PC-3 (cell line): ENCODE data around the gene LGI4. TPM values are rescaled to one million over a fixed set of nuclear protein-coding genes. Genes with fewer than 3 reads are reported as not detected.

ENCODE experiments used
- ATAC-seq: fragments of 200-7000 bp; cut with Tn5 transposase; 2 replicates; pipeline ENCODE4 v1.9.1; 2020; ENCODE audit warnings: mild to moderate bottlenecking, moderate library complexity
- BruUV-seq: library from RNA; stranded (reverse); fragments of 400-500 nt; replicated peaks from 2 replicates; lab custom pipeline; 2021; lab: Mats Ljungman, UMichigan
- CTCF ChIA-PET: fragments of 300-600 bp; sonication (Branson Sonifier 250); formaldehyde crosslinking; loops from one replicate; lab custom pipeline; 2022; ENCODE audit warnings: antibody characterized with exemption; lab: Charles Lee
- POLR2A ChIA-PET: fragments of 300-600 bp; sonication (Branson Sonifier 250); formaldehyde crosslinking; loops from one replicate; lab custom pipeline; 2022; ENCODE audit warnings: antibody characterized with exemption; ENCODE audit not compliant: unreplicated experiment; lab: Charles Lee
- DNase-seq: peaks from one replicate; pipeline ENCODE4 v3.0.0-alpha.2; 2015
- H2AFZ ChIP-seq: fragments of 300-600 bp; sonication (generic); 2 replicates; pipeline ENCODE4 v1.6.0; 2016; ENCODE audit warnings: antibody characterized with exemption, low read length
- H3F3A ChIP-seq: fragments of 300-600 bp; sonication (generic); one replicate; pipeline ENCODE4 v1.6.0; 2017; ENCODE audit warnings: antibody characterized with exemption, low read length, control low read depth, mild to moderate bottlenecking; ENCODE audit not compliant: unreplicated experiment
- H3K27ac ChIP-seq: fragments of 300-600 bp; sonication (generic); 2 replicates; pipeline ENCODE4 v1.5.1; 2016; ENCODE audit warnings: mild to moderate bottlenecking, low read length
- H3K27me3 ChIP-seq: fragments of 300-600 bp; sonication (generic); 2 replicates; pipeline ENCODE4 v1.6.1; 2016; ENCODE audit warnings: low read length, mixed read lengths
- H3K36me3 ChIP-seq: fragments of 300-600 bp; sonication (generic); 2 replicates; pipeline ENCODE4 v1.6.1; 2016; ENCODE audit warnings: low read depth, mixed run types, low read length, mixed read lengths
- H3K4me1 ChIP-seq: fragments of 300-600 bp; sonication (generic); 2 replicates; pipeline ENCODE4 v1.5.1; 2016; ENCODE audit warnings: low read length; ENCODE audit not compliant: insufficient read depth
- H3K4me2 ChIP-seq: fragments of 300-600 bp; sonication (generic); 2 replicates; pipeline ENCODE4 v1.6.0; 2016; ENCODE audit warnings: low read length
- H3K4me3 ChIP-seq: fragments of 300-600 bp; sonication (generic); 2 replicates; pipeline ENCODE4 v1.5.1; 2016; ENCODE audit warnings: mild to moderate bottlenecking, low read length, mixed read lengths
- H3K79me2 ChIP-seq: fragments of 300-600 bp; sonication (generic); 2 replicates; pipeline ENCODE4 v1.6.1; 2017; ENCODE audit warnings: low read length, mixed read lengths
- H3K9ac ChIP-seq: fragments of 300-600 bp; sonication (generic); 2 replicates; pipeline ENCODE4 v1.6.0; 2016; ENCODE audit warnings: mild to moderate bottlenecking, low read length
- H3K9me2 ChIP-seq: fragments of 300-600 bp; sonication (generic); replicated peaks from 2 replicates; pipeline ENCODE4 v1.6.1; 2016; ENCODE audit warnings: mixed run types, low read length, mixed read lengths
- H3K9me3 ChIP-seq: fragments of 300-600 bp; sonication (generic); 2 replicates; pipeline ENCODE4 v1.6.1; 2016; ENCODE audit warnings: low read length, mixed read lengths
- H4K20me1 ChIP-seq: fragments of 300-600 bp; sonication (generic); 2 replicates; pipeline ENCODE4 v1.6.1; 2016; ENCODE audit warnings: low read length, mixed read lengths
- CTCF ChIP-seq: fragments of 300-600 bp; sonication (generic); conservative IDR thresholded peaks from 2 replicates; pipeline ENCODE4 v1.5.1; 2017; ENCODE audit warnings: antibody characterized with exemption, low read depth, mild to moderate bottlenecking, low read length
- EZH2 ChIP-seq: fragments of 300-600 bp; sonication (generic); IDR thresholded peaks from one replicate; pipeline ENCODE4 v1.6.1; 2017; ENCODE audit warnings: antibody characterized with exemption, mild to moderate bottlenecking, low read length; ENCODE audit not compliant: unreplicated experiment
- EZH2phosphoT487 ChIP-seq: fragments of 300-600 bp; sonication (generic); IDR thresholded peaks from 2 replicates; pipeline ENCODE4 v1.6.1; 2018; ENCODE audit warnings: mild to moderate bottlenecking, antibody characterized with exemption, low read length, borderline replicate concordance
- intact Hi-C: fragments of 100-400 bp; cut with micrococcal nuclease; formaldehyde crosslinking; loops from 2 replicates; pipeline ENCODE4 v1.9.0; 2023
- total RNA-seq: library from RNA; depleted of rRNA; stranded (reverse); fragments of >200 nt; gene quantifications from 2 replicates; pipeline ENCODE4 v1.2.3, GENCODE V29; 2014

Gene LGI4
- total RNA-seq, 1 experiment from 2014 or later: 0.22 TPM

GRCh38 chr19:35127871-35128270 is 7.0 kb downstream of the LGI4 start:
- Histone ChIP-seq H3K9me2 (no peaks in the 10 kb centered on the region), H4K20me1 (no peaks in the 10 kb centered on the region), H3K4me1 (peaks cover 20% of the 10 kb centered on the region), H3K79me2 (no peaks in the 10 kb centered on the region), H3F3A (no peaks in the 10 kb centered on the region), H3K9ac (no peak overlapping the region), H3K4me2 (no peak overlapping the region), H3K4me3 (no peak overlapping the region), H3K36me3 (no peaks in the 10 kb centered on the region), H3K27ac (no peak overlapping the region), H3K27me3 (no peaks in the 10 kb centered on the region), H2AFZ (no peak overlapping the region), H3K9me3 (no peaks in the 10 kb centered on the region)
- no peak for ATAC-seq
- DNase-seq: no peak
- CTCF ChIA-PET: no interaction called here
- BruUV-seq: no TSS peak
- intact Hi-C loops: no loop called here
- TF ChIP-seq EZH2 (no peak), EZH2phosphoT487 (no peak), CTCF (no peak)
- POLR2A ChIA-PET: no interaction called here

- Histone ChIP-seq H3K9me3 (no peaks in the 10 kb centered on the region), H3K4me2 (no peak overlapping the region), H3K79me2 (no peaks in the 10 kb centered on the region), H3K27me3 (no peaks in the 10 kb centered on the region), H3K36me3 (peaks cover under 1% of the 10 kb centered on the region; the same call in 1 of the 2 replicates), H4K20me1 (no peaks in the 10 kb centered on the region), H3K9ac (no peak overlapping the region), H3K27ac (no peak overlapping the region), H3F3A (no peaks in the 10 kb centered on the region), H3K4me3 (no peak overlapping the region), H2AFZ (no peak overlapping the region), H3K9me2 (no peaks in the 10 kb centered on the region), H3K4me1 (peaks cover 28% of the 10 kb centered on the region)
- CTCF ChIA-PET: no interaction called here
- BruUV-seq: no TSS peak
- ATAC-seq (no peak), DNase-seq (no peak)
- POLR2A ChIA-PET: no interaction called here
- intact Hi-C loops: no loop called here
- TF ChIP-seq CTCF (no peak), EZH2phosphoT487 (no peak), EZH2 (no peak)
Measured at GRCh38 chr19:35126624-35126959, 8.3 kb downstream of the LGI4 start.

- no peaks in the 10 kb centered on the region for H3K79me2 ChIP-seq
- H3K36me3 ChIP-seq: peaks cover 3% of the 10 kb centered on the region; the same call in 1 of the 2 replicates
- H3K9me2 ChIP-seq: no peaks in the 10 kb centered on the region
- TF ChIP-seq CTCF: no peak
- TF ChIP-seq EZH2: no peak
- no peak for TF ChIP-seq EZH2phosphoT487
- no peak overlapping the region for H2AFZ ChIP-seq
- no peak overlapping the region for H3K4me2 ChIP-seq
- intact Hi-C loops: no loop called here
- POLR2A ChIA-PET: no interaction called here
- H3K9me3 ChIP-seq: no peaks in the 10 kb centered on the region
- CTCF ChIA-PET: no interaction called here
- no peak overlapping the region for H3K9ac ChIP-seq
- DNase-seq (no peak), ATAC-seq (no peak)
- H3F3A ChIP-seq: no peaks in the 10 kb centered on the region
- no peaks in the 10 kb centered on the region for H4K20me1 ChIP-seq
- H3K27me3 ChIP-seq: no peaks in the 10 kb centered on the region
- peaks cover 34% of the 10 kb centered on the region for H3K4me1 ChIP-seq
- no TSS peak for BruUV-seq
- no peak overlapping the region for H3K27ac ChIP-seq
- H3K4me3 ChIP-seq: no peak overlapping the region
Measured at GRCh38 chr19:35125749-35126623, 8.9 kb downstream of the LGI4 start.
